ENCODE measurements around the gene FIG4.
"Not testable (repeated sequence)": the region's sequence is repeated elsewhere in the genome, so short reads cannot be mapped to it uniquely, and the experiment has no call there.

Gene FIG4

DNA sequence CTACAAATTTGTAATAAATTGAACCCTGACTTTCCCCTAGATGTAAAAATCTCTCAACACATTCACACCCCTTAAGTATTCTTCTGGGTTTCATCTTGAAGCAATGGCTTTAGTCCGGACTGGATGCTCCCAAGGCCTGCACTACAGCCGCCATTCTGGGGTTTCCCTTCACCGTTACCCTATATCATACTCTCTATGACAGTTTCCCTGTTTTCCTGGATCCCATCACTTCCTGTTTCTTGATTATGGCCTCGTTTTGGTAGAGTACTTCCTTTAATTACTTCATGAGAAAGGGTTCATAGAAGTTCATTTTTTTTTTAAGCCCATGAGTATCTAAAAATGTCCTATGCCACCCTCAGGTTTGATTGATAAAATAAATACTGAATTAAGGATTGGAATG is 11.7 kb downstream of the FIG4 start:
- ATAC-seq, result no peak
- no peak for TF ChIP-seq TOX (CRISPR knock-in tag; IDR thresholded peaks at IDR 0.05; ENCODE audit: borderline replicate concordance)

DNA sequence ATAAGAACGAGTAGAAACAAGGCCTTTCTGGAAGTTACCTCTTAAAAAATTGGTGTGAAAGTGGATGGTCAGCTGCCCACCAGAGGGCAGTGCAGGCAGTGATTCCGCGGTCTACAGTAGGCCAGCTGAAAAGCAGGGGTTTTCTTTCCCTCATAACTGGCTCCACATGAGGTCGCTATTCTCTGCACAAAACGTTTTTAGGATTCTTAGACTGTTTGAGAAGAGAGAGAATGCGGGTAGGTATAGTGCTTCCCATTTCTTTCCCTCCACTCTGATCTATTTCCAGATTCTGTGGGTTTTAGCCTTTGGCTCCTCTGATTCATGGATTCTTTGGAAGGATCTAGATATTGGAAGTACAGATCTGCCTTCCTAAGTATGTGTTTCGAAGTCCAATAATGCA is 14.2 kb downstream of the FIG4 start:
- TF ChIP-seq CSDC2 (CRISPR knock-in tag; IDR thresholded peaks at IDR 0.05) (0 out of 2 replicates have a peak, but pooled peaks have one; percentile 23), ARNTL (CRISPR knock-in tag; IDR thresholded peaks at IDR 0.05; ENCODE audit: borderline replicate concordance, low read depth) (no peak)
- peak; percentile 99 for ATAC-seq

DNA sequence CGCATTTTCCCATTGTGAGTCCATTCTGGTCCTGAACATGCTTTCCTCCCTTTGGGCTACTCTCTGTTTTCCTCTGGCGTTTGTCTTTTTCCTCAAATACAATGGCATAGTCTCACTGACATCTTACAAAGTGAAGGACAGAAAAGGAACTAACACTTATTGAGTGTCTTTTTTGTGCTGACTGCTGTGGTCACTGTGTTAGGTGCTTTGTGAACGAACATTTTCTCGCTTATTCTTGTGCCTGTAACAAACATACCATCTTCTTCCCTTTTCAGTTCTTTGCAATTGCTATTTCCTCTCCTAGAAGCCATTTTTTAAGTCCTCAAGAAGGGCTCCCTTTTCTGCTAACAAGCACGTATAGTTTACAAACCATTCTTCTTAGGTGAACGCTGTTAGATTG is 15.4 kb downstream of the FIG4 start:
- TF ChIP-seq CSDC2 (CRISPR knock-in tag; IDR thresholded peaks at IDR 0.05), result no peak
- TF ChIP-seq ZFP3 (CRISPR knock-in tag; IDR thresholded peaks at IDR 0.05), result no peak
- TF ChIP-seq TCF4 (CRISPR knock-in tag; IDR thresholded peaks at IDR 0.05; ENCODE audit: borderline replicate concordance), result no peak
- TF ChIP-seq ZFP30 (CRISPR knock-in tag; IDR thresholded peaks at IDR 0.05), result no peak
- no peak for TF ChIP-seq RARB (CRISPR knock-in tag; IDR thresholded peaks at IDR 0.05)
- TF ChIP-seq, protein P1, sequence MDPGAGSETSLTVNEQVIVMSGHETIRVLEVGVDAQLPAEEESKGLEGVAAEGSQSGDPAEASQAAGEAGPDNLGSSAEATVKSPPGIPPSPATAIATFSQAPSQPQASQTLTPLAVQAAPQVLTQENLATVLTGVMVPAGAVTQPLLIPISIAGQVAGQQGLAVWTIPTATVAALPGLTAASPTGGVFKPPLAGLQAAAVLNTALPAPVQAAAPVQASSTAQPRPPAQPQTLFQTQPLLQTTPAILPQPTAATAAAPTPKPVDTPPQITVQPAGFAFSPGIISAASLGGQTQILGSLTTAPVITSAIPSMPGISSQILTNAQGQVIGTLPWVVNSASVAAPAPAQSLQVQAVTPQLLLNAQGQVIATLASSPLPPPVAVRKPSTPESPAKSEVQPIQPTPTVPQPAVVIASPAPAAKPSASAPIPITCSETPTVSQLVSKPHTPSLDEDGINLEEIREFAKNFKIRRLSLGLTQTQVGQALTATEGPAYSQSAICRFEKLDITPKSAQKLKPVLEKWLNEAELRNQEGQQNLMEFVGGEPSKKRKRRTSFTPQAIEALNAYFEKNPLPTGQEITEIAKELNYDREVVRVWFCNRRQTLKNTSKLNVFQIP (CRISPR knock-in tag; IDR thresholded peaks at IDR 0.05; ENCODE audit: borderline replicate concordance, low read depth), result no peak
- no peak for TF ChIP-seq GLIS3 (CRISPR knock-in tag; IDR thresholded peaks at IDR 0.05)
- TF ChIP-seq, protein P2, sequence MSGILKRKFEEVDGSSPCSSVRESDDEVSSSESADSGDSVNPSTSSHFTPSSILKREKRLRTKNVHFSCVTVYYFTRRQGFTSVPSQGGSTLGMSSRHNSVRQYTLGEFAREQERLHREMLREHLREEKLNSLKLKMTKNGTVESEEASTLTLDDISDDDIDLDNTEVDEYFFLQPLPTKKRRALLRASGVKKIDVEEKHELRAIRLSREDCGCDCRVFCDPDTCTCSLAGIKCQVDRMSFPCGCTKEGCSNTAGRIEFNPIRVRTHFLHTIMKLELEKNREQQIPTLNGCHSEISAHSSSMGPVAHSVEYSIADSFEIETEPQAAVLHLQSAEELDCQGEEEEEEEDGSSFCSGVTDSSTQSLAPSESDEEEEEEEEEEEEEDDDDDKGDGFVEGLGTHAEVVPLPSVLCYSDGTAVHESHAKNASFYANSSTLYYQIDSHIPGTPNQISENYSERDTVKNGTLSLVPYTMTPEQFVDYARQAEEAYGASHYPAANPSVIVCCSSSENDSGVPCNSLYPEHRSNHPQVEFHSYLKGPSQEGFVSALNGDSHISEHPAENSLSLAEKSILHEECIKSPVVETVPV (CRISPR knock-in tag; IDR thresholded peaks at IDR 0.05), result no peak
- no peak for TF ChIP-seq ZNF565 (CRISPR knock-in tag; conservative IDR thresholded peaks at IDR 0.05; ENCODE audit: low read depth)
- TF ChIP-seq ARNTL (CRISPR knock-in tag; IDR thresholded peaks at IDR 0.05; ENCODE audit: borderline replicate concordance, low read depth), result no peak
- TF ChIP-seq, protein P3, sequence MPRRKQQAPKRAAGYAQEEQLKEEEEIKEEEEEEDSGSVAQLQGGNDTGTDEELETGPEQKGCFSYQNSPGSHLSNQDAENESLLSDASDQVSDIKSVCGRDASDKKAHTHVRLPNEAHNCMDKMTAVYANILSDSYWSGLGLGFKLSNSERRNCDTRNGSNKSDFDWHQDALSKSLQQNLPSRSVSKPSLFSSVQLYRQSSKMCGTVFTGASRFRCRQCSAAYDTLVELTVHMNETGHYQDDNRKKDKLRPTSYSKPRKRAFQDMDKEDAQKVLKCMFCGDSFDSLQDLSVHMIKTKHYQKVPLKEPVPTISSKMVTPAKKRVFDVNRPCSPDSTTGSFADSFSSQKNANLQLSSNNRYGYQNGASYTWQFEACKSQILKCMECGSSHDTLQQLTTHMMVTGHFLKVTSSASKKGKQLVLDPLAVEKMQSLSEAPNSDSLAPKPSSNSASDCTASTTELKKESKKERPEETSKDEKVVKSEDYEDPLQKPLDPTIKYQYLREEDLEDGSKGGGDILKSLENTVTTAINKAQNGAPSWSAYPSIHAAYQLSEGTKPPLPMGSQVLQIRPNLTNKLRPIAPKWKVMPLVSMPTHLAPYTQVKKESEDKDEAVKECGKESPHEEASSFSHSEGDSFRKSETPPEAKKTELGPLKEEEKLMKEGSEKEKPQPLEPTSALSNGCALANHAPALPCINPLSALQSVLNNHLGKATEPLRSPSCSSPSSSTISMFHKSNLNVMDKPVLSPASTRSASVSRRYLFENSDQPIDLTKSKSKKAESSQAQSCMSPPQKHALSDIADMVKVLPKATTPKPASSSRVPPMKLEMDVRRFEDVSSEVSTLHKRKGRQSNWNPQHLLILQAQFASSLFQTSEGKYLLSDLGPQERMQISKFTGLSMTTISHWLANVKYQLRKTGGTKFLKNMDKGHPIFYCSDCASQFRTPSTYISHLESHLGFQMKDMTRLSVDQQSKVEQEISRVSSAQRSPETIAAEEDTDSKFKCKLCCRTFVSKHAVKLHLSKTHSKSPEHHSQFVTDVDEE (CRISPR knock-in tag; IDR thresholded peaks at IDR 0.05), result no peak
- TF ChIP-seq ZC3H10 (CRISPR knock-in tag; IDR thresholded peaks at IDR 0.05), result no peak
- TF ChIP-seq PPARA (CRISPR knock-in tag; IDR thresholded peaks at IDR 0.05; ENCODE audit: borderline replicate concordance), result no peak
- TF ChIP-seq OSR1 (CRISPR knock-in tag; IDR thresholded peaks at IDR 0.05), result no peak
- TF ChIP-seq, protein P4, sequence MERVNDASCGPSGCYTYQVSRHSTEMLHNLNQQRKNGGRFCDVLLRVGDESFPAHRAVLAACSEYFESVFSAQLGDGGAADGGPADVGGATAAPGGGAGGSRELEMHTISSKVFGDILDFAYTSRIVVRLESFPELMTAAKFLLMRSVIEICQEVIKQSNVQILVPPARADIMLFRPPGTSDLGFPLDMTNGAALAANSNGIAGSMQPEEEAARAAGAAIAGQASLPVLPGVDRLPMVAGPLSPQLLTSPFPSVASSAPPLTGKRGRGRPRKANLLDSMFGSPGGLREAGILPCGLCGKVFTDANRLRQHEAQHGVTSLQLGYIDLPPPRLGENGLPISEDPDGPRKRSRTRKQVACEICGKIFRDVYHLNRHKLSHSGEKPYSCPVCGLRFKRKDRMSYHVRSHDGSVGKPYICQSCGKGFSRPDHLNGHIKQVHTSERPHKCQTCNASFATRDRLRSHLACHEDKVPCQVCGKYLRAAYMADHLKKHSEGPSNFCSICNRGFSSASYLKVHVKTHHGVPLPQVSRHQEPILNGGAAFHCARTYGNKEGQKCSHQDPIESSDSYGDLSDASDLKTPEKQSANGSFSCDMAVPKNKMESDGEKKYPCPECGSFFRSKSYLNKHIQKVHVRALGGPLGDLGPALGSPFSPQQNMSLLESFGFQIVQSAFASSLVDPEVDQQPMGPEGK (CRISPR knock-in tag; IDR thresholded peaks at IDR 0.05; ENCODE audit: borderline replicate concordance), result no peak
- TF ChIP-seq ISL1 (CRISPR knock-in tag; IDR thresholded peaks at IDR 0.05), result no peak
- TF ChIP-seq ESRRG (CRISPR knock-in tag; IDR thresholded peaks at IDR 0.05), result no peak
- no peak for TF ChIP-seq ZNF70 (CRISPR knock-in tag; IDR thresholded peaks at IDR 0.05)
- ATAC-seq, result no peak

DNA sequence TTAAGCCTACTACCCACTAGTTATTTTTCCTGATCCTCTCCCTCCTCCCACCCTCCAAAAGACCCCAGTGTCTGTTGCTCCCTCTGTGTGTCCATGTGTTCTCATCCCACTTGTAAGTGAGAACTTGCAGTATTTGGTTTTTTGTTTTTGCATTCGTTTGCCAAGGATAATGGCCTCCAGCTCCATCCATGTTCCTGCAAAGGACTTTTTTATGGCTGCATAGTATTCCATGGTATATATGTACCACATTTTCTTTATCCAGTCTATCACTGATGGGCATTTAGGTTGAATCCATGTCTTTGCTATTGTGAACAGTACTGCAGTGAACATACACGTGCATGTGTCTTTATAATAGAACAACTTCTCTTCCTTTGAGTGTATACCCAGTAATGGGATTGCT is 17.0 kb downstream of the FIG4 start:
- peak; percentile 72 for TF ChIP-seq ZNF8 (CRISPR knock-in tag; IDR thresholded peaks at IDR 0.05)
- not testable (repeated sequence) for ATAC-seq

DNA sequence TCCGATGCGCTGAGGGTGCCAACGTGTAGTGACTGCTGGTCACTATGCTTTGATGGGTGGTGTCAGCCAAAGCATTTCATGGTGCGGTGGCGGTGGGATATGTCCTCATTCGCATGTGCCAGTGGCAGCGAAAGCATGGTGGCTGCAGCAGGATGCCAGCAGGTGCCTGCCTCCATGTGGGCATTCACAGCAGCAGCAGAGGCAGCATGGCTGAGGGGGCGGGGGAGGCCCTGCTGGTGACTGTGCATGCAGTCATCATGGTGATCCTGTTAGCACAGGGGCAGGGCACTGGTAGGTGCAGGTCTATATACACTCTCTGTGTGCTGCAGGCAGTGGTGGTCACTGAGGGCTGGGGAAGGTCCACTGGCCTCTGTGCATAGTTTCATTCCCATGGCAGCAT is 22.0 kb downstream of the FIG4 start:
- no peak for ATAC-seq
- TF ChIP-seq CSDC2 (CRISPR knock-in tag; IDR thresholded peaks at IDR 0.05), result no peak
- TF ChIP-seq SNAI2 (CRISPR knock-in tag; IDR thresholded peaks at IDR 0.05), result no peak
- no peak for TF ChIP-seq ISL1 (CRISPR knock-in tag; IDR thresholded peaks at IDR 0.05)
- TF ChIP-seq, protein P1 (CRISPR knock-in tag; IDR thresholded peaks at IDR 0.05; ENCODE audit: borderline replicate concordance, low read depth), result no peak
- TF ChIP-seq BACH2 (CRISPR knock-in tag; IDR thresholded peaks at IDR 0.05; ENCODE audit: borderline replicate concordance), result no peak
- TF ChIP-seq GLIS3 (CRISPR knock-in tag; IDR thresholded peaks at IDR 0.05), result no peak
- TF ChIP-seq, protein P5, sequence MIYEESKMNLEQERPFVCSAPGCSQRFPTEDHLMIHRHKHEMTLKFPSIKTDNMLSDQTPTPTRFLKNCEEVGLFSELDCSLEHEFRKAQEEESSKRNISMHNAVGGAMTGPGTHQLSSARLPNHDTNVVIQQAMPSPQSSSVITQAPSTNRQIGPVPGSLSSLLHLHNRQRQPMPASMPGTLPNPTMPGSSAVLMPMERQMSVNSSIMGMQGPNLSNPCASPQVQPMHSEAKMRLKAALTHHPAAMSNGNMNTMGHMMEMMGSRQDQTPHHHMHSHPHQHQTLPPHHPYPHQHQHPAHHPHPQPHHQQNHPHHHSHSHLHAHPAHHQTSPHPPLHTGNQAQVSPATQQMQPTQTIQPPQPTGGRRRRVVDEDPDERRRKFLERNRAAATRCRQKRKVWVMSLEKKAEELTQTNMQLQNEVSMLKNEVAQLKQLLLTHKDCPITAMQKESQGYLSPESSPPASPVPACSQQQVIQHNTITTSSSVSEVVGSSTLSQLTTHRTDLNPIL (CRISPR knock-in tag; IDR thresholded peaks at IDR 0.05; ENCODE audit: low read depth), result no peak
- TF ChIP-seq, protein P4 (CRISPR knock-in tag; IDR thresholded peaks at IDR 0.05; ENCODE audit: borderline replicate concordance), result no peak
- TF ChIP-seq ZNF565 (CRISPR knock-in tag; conservative IDR thresholded peaks at IDR 0.05; ENCODE audit: low read depth), result no peak
- TF ChIP-seq ARNTL (CRISPR knock-in tag; IDR thresholded peaks at IDR 0.05; ENCODE audit: borderline replicate concordance, low read depth), result no peak
- TF ChIP-seq PPARA (CRISPR knock-in tag; IDR thresholded peaks at IDR 0.05; ENCODE audit: borderline replicate concordance), result no peak
